Glutamatergic neuron (in vitro differentiated cells): ENCODE data around the gene ZDHHC17. TPM values are rescaled to one million over a fixed set of nuclear protein-coding genes. Genes with fewer than 3 reads are reported as not detected.

Experiments
- DNase-seq: peaks from one replicate; pipeline ENCODE4 v3.0.0; 2022
- H3K27ac Mint-ChIP-seq: one replicate; pipeline ENCODE4 v1.8.0; 2020; ENCODE audit warnings: mild to moderate bottlenecking, mixed read lengths, inconsistent platforms; ENCODE audit not compliant: unreplicated experiment
- H3K27me3 Mint-ChIP-seq: one replicate; pipeline ENCODE4 v1.8.0; 2020; ENCODE audit warnings: mild to moderate bottlenecking, moderate library complexity, mixed read lengths, inconsistent platforms; ENCODE audit not compliant: unreplicated experiment
- H3K36me3 Mint-ChIP-seq: one replicate; pipeline ENCODE4 v1.8.0; 2020; ENCODE audit warnings: mild to moderate bottlenecking, mixed read lengths, inconsistent platforms; ENCODE audit not compliant: unreplicated experiment
- H3K4me1 Mint-ChIP-seq: one replicate; pipeline ENCODE4 v1.8.0; 2020; ENCODE audit warnings: mild to moderate bottlenecking, low read depth, mixed read lengths, inconsistent platforms; ENCODE audit not compliant: unreplicated experiment
- H3K4me3 Mint-ChIP-seq: one replicate; pipeline ENCODE4 v1.8.0; 2020; ENCODE audit warnings: mild to moderate bottlenecking, mixed read lengths, inconsistent platforms; ENCODE audit not compliant: unreplicated experiment
- H3K9me3 Mint-ChIP-seq: one replicate; pipeline ENCODE4 v1.8.0; 2020; ENCODE audit warnings: mild to moderate bottlenecking, moderate library complexity, mixed read lengths, inconsistent platforms; ENCODE audit not compliant: unreplicated experiment
- total RNA-seq: library from RNA; stranded (reverse); fragmentation: NEBNext Ultra II Directional; extraction: Animal tissue kit (Norgen Biotek cat#: 25700); gene quantifications from one replicate; pipeline ENCODE4 v1.2.1, GENCODE V29; 2021; ENCODE audit not compliant: unreplicated experiment
- TF ChIP-seq, protein P1 (sequence below): fragments of 200-600 bp; sonication (generic); IDR thresholded peaks from one replicate; pipeline ENCODE4 v1.5.0; 2021; ENCODE audit not compliant: partially characterized antibody, unreplicated experiment

The ZDHHC17 gene
- total RNA-seq, 1 donor from 2014 or later: 95.5 TPM

DNA sequence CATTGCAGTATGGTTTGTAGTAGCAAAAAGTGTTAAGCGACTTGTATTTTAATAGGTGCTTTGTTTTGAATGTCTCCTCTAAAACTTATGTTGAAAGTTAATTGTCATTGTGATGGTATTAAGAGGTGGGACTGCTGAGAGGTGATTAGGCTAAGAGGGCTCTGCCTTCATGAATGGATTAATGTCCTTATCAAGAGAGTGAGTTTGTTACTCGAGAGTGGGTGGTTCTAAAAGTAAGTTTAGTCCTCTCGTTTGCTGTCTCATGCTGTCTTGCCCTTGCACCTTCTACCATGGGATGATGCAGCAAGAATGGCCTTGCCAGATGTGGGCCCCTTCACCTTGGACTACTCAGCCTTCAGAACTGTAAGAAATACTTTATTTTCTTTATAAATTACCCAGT, 17.4 kb downstream of the ZDHHC17 start:
- TF ChIP-seq, protein P1, sequence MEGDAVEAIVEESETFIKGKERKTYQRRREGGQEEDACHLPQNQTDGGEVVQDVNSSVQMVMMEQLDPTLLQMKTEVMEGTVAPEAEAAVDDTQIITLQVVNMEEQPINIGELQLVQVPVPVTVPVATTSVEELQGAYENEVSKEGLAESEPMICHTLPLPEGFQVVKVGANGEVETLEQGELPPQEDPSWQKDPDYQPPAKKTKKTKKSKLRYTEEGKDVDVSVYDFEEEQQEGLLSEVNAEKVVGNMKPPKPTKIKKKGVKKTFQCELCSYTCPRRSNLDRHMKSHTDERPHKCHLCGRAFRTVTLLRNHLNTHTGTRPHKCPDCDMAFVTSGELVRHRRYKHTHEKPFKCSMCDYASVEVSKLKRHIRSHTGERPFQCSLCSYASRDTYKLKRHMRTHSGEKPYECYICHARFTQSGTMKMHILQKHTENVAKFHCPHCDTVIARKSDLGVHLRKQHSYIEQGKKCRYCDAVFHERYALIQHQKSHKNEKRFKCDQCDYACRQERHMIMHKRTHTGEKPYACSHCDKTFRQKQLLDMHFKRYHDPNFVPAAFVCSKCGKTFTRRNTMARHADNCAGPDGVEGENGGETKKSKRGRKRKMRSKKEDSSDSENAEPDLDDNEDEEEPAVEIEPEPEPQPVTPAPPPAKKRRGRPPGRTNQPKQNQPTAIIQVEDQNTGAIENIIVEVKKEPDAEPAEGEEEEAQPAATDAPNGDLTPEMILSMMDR: no peak
- peaks cover 2% of the 10 kb centered on the region for H3K27me3 Mint-ChIP-seq
- no peak for DNase-seq
- H3K36me3 Mint-ChIP-seq: no peaks in the 10 kb centered on the region
- no peak overlapping the region for H3K27ac Mint-ChIP-seq
- peaks cover 9% of the 10 kb centered on the region for H3K4me1 Mint-ChIP-seq
- no peak overlapping the region for H3K4me3 Mint-ChIP-seq
- H3K9me3 Mint-ChIP-seq: no peaks in the 10 kb centered on the region

DNA sequence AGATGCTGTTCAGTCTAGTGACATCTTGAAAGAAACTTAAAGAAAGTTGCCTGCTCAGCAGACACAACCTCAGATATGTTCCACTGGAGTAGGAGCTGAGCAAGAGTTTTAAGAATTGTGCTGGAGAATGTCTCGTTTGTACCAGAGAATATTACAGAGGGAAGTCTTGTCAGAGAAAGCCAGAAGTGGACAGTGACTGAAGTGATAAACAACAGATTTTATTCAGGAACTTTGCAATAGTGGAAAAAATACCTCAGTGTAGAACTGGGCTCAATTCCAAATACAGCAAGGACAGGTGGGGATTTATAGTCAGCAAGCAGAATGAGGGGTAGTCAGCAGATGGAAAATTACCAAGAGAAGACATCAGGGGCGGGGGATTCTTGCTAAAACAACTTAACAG, 18.6 kb downstream of the ZDHHC17 start:
- Mint-ChIP-seq H3K4me3 (no peak overlapping the region), H3K27ac (no peak overlapping the region), H3K27me3 (peaks cover 2% of the 10 kb centered on the region), H3K9me3 (no peaks in the 10 kb centered on the region), H3K4me1 (peaks cover 7% of the 10 kb centered on the region), H3K36me3 (no peaks in the 10 kb centered on the region)
- TF ChIP-seq, protein P1: no peak
- no peak for DNase-seq

DNA sequence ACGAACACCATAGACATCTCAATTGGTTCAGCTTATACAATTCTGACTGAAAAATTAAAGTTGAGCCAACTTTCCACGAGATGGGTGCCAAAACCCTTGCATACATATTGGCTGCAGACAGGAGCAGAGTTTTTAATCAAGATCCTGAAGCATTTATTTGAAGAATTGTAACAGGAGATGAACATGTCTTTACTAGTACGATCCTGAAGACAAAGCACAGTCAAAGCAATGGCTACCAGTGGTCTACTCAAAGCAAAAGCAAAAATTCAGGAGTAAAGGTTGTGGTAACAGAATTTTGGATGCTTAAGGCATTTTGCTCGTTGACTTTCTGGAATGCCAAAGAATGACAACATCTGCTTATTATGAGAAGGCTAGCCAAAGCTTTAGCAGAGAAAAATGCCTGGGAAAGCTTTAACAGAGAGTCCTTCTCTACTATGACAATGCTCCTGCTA, 20.7 kb downstream of the ZDHHC17 start:
- Mint-ChIP-seq H3K27ac (no peak overlapping the region), H3K27me3 (no peaks in the 10 kb centered on the region), H3K36me3 (no peaks in the 10 kb centered on the region), H3K4me3 (no peak overlapping the region), H3K4me1 (peaks cover 3% of the 10 kb centered on the region), H3K9me3 (no peaks in the 10 kb centered on the region)
- DNase-seq: no peak
- TF ChIP-seq, protein P1: no peak

DNA sequence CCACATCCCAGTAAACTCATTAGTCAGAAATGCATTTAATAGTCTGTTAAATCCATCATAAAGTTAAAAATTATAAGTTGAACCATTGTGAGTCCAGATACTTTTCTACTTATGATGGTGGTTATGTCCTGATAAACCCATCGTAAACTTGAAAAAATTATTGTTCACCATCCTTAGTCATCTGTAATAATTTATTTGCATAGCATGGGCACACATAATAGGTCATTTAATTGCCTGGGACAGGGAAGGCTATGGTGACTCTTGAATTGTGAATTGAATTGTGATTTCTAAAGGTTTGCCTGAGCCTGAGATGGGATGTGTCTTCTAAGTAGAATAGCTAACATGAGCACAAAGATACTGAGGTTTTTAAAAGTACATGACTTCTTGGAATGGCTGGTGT, 21.5 kb downstream of the ZDHHC17 start:
- TF ChIP-seq, protein P1: no peak
- H3K4me3 Mint-ChIP-seq: no peak overlapping the region
- H3K4me1 Mint-ChIP-seq: peaks cover 3% of the 10 kb centered on the region
- no peaks in the 10 kb centered on the region for H3K27me3 Mint-ChIP-seq
- DNase-seq: no peak
- no peaks in the 10 kb centered on the region for H3K36me3 Mint-ChIP-seq
- no peaks in the 10 kb centered on the region for H3K9me3 Mint-ChIP-seq
- no peak overlapping the region for H3K27ac Mint-ChIP-seq

- H3K27ac Mint-ChIP-seq: no peak overlapping the region
- no peaks in the 10 kb centered on the region for H3K27me3 Mint-ChIP-seq
- H3K4me3 Mint-ChIP-seq: no peak overlapping the region
- TF ChIP-seq, protein P1: no peak
- peaks cover 12% of the 10 kb centered on the region for H3K4me1 Mint-ChIP-seq
- H3K36me3 Mint-ChIP-seq: no peaks in the 10 kb centered on the region
- H3K9me3 Mint-ChIP-seq: no peaks in the 10 kb centered on the region
- no peak for DNase-seq
These were observed 23.1 kb downstream of the ZDHHC17 start for GRCh38 chr12:76786986-76787385.
